Inflammatory macrophage treated with lipopolysaccharide for 1 hour (primary cell): ENCODE data around the gene PPP1CC.
A peak's percentile ranks its signal among the peaks of the same experiment; 100 is the strongest.

ENCODE experiments used
- DNase-seq, 2 donors: peaks; one replicate each; pipeline ENCODE4 v3.0.0-alpha.2; 2020 to 2022

PPP1CC gene

GRCh38 chr12:110721570-110721969 lies 21.1 kb downstream of the PPP1CC start:
- DNase-seq: no peak

DNA sequence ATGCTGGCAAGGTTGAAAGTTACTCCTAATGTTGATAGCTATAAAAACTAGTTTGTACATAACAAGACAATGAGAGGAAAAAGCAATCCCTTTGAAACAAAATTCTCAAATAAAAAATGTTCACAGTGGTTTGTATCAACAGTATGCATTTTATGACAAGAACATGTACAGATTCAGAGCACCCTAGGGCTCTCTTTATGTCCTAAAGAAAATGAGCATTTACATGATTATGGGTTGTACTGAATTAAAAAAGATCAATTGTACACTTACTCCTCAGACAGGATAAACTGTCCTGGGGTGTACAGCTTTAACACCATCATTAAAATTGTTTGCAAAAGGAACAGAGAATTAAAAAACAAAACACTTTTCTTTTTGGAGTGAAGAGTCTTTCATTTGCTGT lies 22.2 kb downstream of the PPP1CC start:
- no peak for DNase-seq

DNA sequence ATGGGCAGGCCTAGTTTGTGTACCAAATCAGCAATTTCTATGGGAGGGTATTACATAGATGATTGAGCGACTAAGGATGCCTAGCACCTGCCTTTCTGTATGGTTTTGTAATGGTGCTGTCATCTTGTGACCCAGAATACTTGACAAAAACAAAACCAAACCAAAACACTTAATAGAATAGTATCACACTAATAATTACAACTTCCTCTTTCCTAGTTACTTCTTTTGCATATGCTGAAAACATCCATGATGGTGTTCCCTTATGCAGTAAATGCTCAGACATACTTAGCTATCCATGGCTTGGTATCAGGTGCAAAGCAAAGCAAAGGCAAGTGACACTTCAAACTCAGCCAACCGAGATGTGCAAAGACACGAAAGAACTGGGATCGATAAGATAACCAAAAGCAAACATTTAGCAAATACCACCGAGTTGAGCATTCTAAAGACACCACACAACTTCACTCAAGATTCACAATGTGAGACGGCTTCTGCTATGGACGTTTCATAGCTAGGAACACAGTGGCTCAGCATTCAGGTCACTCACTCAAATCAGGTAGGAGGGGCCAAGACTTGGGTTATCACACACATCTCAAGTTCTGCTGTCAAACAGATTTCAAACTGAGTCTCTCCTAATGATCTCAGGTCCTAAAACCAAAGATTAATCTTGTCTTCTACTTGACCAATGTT lies 24.3 kb downstream of the PPP1CC start:
- DNase-seq: no peak

GRCh38 chr12:110717037-110717436 lies 25.7 kb downstream of the PPP1CC start:
- DNase-seq: no peak

- no peak for DNase-seq
These were observed 33.8 kb downstream of the PPP1CC start for GRCh38 chr12:110708917-110709316.

- DNase-seq: no peak
These were observed 37.4 kb downstream of the PPP1CC start for GRCh38 chr12:110705309-110705708.

- no peak for DNase-seq
These were observed 37.9 kb downstream of the PPP1CC start for GRCh38 chr12:110704750-110705149.

DNA sequence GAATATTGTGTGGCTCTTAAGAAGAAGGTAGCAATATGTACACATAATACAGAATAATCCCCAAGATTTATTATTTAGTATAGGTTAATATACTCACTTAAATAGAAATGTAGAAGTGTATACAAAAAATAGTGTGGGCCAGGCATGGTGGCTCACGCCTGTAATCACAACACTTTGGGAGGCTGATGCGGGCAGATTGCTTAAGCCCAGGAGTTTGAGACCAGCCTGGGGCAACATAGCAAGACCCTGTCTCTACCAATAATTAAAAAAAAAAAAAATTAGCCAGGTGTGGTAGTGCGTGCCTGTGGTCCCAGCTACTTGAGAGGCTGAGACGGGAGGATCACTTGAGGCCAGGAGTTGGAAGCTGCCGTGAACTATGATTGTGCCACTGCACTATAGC lies 38.5 kb downstream of the PPP1CC start:
- DNase-seq: no peak

- no peak for DNase-seq
These were observed 40.6 kb downstream of the PPP1CC start for GRCh38 chr12:110702081-110702480.

DNA sequence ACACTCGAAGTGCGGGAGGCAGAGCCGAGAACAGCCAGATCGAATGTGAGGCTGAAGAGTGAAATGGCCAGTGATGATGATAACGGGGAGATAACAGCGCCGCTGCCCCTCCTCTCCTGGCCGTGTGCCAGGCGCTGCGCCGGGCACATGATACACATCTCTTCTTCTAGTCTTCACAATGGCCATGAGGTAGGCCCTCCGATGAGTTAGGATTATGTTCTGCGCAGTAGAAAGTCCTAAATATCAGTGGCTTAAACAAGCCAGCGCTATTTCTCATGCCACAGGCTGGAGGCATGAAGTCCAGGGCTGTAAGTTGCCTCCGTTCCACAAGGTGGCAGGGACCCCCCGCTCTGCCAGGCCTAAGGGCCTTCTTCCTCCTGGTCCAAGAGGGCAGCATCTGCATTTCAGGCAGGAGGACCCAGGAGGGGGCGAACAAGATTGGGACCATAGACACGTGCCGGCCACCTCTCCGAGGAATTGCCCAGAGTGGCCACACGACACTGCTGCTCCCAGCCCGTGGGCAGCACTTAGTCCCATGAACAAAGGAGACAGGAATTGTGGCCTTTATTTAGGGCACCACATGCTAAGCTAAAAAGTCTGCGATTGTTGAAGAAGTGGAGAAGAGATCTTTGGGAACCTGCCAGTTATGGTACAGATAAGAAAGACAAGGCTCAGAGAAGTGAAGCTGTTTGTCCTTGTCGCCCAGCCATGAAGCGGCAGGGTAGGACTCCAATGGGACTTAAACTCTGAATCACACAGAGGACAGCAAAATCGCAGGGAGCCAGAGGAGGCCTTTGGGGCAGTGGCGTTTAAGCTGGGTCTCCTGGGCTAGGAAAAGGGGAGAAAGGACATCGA lies 42.9 kb downstream of the PPP1CC start:
- no peak for DNase-seq

DNA sequence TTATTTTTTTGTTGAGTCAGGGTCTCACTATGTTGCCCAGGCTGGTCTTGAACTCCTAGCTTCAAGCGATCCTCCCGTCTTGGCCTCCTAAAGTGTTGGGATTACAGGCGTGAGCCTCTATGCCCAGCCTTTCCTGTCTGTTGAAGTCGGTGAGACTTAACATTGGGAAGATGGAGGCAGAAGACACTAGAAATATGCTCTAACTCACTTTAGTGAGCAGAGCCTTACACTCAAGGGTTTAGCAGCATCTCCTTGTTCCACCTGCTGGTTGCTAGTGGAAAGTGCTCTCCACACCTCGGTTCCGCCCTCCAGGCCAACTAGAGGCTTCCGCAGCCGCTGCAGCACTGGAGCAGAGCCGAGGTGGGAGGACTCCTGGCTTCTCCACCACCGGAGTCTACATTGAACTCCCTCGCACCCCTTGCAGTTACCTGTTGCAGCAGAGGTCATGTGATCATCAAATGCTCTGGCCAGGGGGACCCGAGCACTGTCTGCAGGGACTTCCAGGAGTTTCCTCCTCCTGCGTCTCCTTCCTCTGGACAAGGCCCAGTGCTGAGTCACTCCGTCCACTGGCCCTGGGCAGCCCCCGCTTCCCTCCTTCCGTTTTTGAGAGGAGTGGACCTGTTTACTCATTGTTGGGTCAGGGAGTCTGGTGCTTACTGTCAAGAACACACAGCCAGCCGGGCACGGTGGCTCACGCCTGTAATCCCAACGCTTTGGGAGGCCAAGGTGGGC lies 44.4 kb downstream of the PPP1CC start:
- DNase-seq: peak; percentile 92

DNA sequence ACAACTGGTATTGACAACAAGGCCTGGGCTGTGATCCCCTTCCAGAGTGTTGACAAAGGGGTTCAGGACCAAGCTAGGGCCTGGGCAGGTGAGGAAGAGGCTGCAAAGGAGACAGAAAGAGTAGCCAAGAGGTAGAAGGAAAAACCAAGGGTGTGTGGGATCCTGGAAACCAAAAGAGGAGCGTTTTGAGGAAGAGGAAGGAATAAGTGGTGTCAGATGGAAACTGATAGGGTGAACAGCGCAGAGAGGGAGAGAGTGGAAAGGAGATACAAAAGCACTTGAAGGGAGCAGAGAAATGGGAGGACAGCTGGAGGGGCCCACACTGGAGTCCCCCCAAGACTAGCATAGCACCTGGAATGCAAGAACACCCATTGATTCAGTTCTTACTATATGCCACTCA lies 45.5 kb downstream of the PPP1CC start:
- peak; percentile 17 to 42 for DNase-seq

- DNase-seq: no peak
These were observed 46.4 kb downstream of the PPP1CC start for GRCh38 chr12:110696283-110696682.

DNA sequence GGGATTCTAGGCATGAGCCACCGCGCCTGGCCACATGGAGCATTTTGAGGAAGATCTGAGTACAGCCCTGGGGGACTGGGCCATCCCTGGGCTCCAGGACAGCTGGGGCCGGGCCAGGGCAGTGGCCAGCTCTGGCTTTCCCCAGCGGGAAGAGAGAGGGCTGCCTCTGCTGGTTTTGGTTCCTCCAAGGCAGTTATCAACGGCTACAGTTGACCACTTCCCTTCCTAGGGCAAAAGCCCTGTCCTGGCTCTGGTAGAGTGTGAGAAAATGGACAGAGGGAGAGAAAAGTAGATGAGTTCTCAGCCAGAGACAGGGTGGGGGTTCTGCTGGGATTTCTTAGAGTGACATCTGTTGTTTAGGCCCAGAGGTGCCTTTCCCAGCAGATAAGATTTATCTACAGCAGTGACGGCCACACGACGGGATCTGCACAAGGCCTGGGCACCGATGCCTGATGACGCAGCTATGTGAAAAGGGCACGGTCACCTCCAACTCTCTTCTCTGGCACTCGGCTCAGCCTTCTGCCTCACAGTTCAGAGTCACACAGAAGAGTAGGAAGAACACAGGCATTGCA lies 48.3 kb downstream of the PPP1CC start:
- DNase-seq: peak; percentile 81 to 85

DNA sequence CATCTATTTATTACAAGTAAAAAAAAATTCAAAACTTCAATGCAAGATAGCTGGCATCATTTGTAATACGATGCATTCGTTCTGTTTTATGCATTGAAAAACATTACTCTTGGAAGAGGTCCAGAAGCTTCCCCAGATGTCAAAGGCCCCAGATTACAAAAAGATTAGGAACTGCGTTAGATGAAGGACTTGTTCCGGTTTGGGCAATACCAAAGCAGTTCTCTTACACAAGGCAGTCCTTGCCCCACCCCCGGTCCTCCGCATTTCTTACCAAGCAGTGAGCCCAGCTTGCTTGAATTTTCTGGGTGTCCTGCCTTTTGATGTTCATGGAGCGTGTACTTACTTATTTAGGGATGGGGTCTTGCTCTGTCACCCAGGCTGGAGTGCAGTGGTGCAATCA lies 49.0 kb downstream of the PPP1CC start:
- peak; percentile 84 to 91 for DNase-seq

- DNase-seq: no peak
These were observed 52.6 kb downstream of the PPP1CC start for GRCh38 chr12:110690127-110690430.

- DNase-seq: peak; percentile 69 to 95
These were observed 53.2 kb downstream of the PPP1CC start for GRCh38 chr12:110689281-110690126.

- DNase-seq: peak in 1 of 2 donors; percentile 16
These were observed 54.0 kb downstream of the PPP1CC start, which contains the start of gene HVCN1 for GRCh38 chr12:110688446-110689280. TSS of gene HVCN1 (minus strand) at chr12:110689115. CDS start at chr12:110683245, 5,870 bp downstream.

GRCh38 chr12:110687396-110688169 lies 55.1 kb downstream of the PPP1CC start:
- DNase-seq: peak; percentile 11 to 46

DNA sequence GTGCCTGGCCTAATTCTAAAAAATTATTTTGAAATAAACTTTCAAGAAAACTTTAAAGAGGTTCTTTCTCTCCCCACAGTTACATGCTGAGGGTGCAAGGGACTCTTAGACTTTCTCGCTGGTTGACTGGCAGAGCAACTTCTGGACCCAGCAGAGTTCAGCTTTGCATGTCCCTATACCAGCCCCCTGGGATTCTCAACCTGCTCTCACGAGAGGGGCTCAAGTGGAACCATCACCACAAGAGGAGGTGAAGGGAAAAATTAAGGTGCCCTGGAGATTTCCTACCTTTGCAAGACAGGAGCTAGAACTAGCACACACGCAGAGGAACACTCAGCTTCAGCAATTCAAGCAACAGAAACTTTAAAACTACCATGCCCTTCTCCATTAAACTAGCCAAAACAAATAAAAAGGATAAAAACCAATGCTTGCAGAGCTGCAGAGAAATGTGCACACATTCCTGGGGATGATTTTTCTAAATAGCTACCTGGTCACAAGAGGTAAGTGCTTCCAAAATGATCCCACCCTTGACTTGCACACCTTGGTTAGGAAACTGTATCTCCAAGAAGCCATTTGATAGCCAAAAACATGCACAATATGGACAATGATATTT lies 56.3 kb downstream of the PPP1CC start:
- no peak for DNase-seq
